Stimulated activated naive B cell treated with anti-CD40 and anti-IgM and Interleukin-4, amounts not matched to agents 10 μg/mL and 1 μg/mL and 100 μg/mL, for 72 hours (primary cell): ENCODE data around the gene KRTAP5-11.
"Not testable (repeated sequence)": the region's sequence is repeated elsewhere in the genome, so short reads cannot be mapped to it uniquely, and the experiment has no call there.

Experiments used
- ATAC-seq, 2 donors: fragments of 150-1000 bp; cut with Tn5 transposase; replicated peaks; 2 replicates each; pipeline ENCODE4 v1.10.0; 2021; ENCODE audit warnings: moderate library complexity in 1 of 2
- DNase-seq: peaks from one replicate; pipeline ENCODE4 v3.0.0; 2021
- H3K27ac Mint-ChIP-seq: one replicate; pipeline ENCODE4 v1.8.0; 2022; ENCODE audit warnings: mild to moderate bottlenecking, mixed read lengths
- H3K27me3 Mint-ChIP-seq, 2 donors: one replicate each; pipeline ENCODE4 v1.8.0; 2022; ENCODE audit warnings: mixed read lengths in 2 of 2
- H3K36me3 Mint-ChIP-seq, 2 donors: one replicate each; pipeline ENCODE4 v1.8.0; 2022; ENCODE audit warnings: mixed read lengths in 2 of 2, mild to moderate bottlenecking in 1 of 2
- H3K4me1 Mint-ChIP-seq, 2 donors: one replicate each; pipeline ENCODE4 v1.8.0; 2022; ENCODE audit warnings: mixed read lengths in 2 of 2, mild to moderate bottlenecking in 1 of 2
- H3K4me3 Mint-ChIP-seq, 2 donors: one replicate each; pipeline ENCODE4 v1.8.0; 2022; ENCODE audit warnings: mild to moderate bottlenecking in 2 of 2, mixed read lengths in 2 of 2, moderate library complexity in 1 of 2
- H3K9me3 Mint-ChIP-seq, 2 donors: one replicate each; pipeline ENCODE4 v1.8.0; 2022; ENCODE audit warnings: mixed read lengths in 2 of 2, mild to moderate bottlenecking in 1 of 2

KRTAP5-11 gene

GRCh38 chr11:71582309-71582895 is at the start of gene KRTAP5-11:
KRTAP5-11 (minus strand) TSS chr11:71582875; CDS start chr11:71582837, 38 bp downstream.
- DNase-seq: no peak
- no peak within 1 kb of the TSS for H3K4me3 Mint-ChIP-seq
- no peaks in the 10 kb centered on the region for H3K36me3 Mint-ChIP-seq
- peaks cover 40 to 49% of the 10 kb centered on the region in 2 donors for H3K27me3 Mint-ChIP-seq
- no peak within 1 kb of the TSS for H3K27ac Mint-ChIP-seq
- ATAC-seq: no peak
- H3K4me1 Mint-ChIP-seq: peaks cover 3 to 7% of the 10 kb centered on the region in 2 donors
- H3K9me3 Mint-ChIP-seq: no peaks in the 10 kb centered on the region

- not testable (repeated sequence) for H3K4me3 Mint-ChIP-seq, H3K9me3 Mint-ChIP-seq, H3K27ac Mint-ChIP-seq, ATAC-seq, DNase-seq, H3K4me1 Mint-ChIP-seq, H3K36me3 Mint-ChIP-seq
- peaks cover 24 to 25% of the 10 kb centered on the region in 2 donors for H3K27me3 Mint-ChIP-seq
Observed at GRCh38 chr11:71631551-71631950, 48.9 kb upstream of the KRTAP5-11 start.

GRCh38 chr11:71630071-71630470 is 47.4 kb upstream of the KRTAP5-11 start:
- not testable (repeated sequence) for H3K4me1 Mint-ChIP-seq, H3K9me3 Mint-ChIP-seq, DNase-seq, H3K27ac Mint-ChIP-seq, H3K36me3 Mint-ChIP-seq, ATAC-seq, H3K4me3 Mint-ChIP-seq
- H3K27me3 Mint-ChIP-seq: peaks cover 21 to 23% of the 10 kb centered on the region in 2 donors

- ATAC-seq, DNase-seq, H3K27ac Mint-ChIP-seq, H3K4me1 Mint-ChIP-seq, H3K4me3 Mint-ChIP-seq, H3K9me3 Mint-ChIP-seq, H3K36me3 Mint-ChIP-seq: not testable (repeated sequence)
- peaks cover 31 to 32% of the 10 kb centered on the region in 2 donors for H3K27me3 Mint-ChIP-seq
Observed at GRCh38 chr11:71628943-71629342, 46.3 kb upstream of the KRTAP5-11 start.

GRCh38 chr11:71623226-71623625 is 40.6 kb upstream of the KRTAP5-11 start:
- not testable (repeated sequence) for DNase-seq, ATAC-seq
- peaks cover 31 to 43% of the 10 kb centered on the region in 2 donors for H3K27me3 Mint-ChIP-seq

DNA sequence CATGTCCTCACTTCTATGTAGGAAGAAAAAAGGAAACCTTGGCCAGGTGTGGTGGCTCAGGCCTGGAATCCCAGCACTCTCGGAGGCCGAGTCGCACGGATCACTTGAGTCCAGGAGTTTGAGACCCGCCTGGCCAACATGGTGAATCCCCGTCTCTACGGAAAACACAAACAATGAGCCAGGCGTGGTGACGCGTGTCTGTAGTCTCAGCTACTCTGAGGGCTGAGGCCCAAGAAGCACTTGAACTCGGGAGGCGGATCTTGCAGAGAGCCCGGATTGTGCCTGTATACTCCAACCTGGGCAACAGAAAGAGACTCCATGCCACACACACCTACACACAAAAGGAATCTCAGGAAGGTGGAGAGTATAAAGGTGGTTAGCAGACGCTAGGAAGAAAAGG is 39.9 kb upstream of the KRTAP5-11 start:
- H3K36me3 Mint-ChIP-seq, H3K4me1 Mint-ChIP-seq, H3K9me3 Mint-ChIP-seq, H3K4me3 Mint-ChIP-seq, ATAC-seq, DNase-seq, H3K27ac Mint-ChIP-seq: not testable (repeated sequence)
- H3K27me3 Mint-ChIP-seq: peaks cover 31 to 41% of the 10 kb centered on the region in 2 donors

More at GRCh38 chr11:71623226-71623625, 40.6 kb upstream of the KRTAP5-11 start:
- H3K4me3 Mint-ChIP-seq, H3K9me3 Mint-ChIP-seq, H3K4me1 Mint-ChIP-seq, H3K27ac Mint-ChIP-seq, H3K36me3 Mint-ChIP-seq: not testable (repeated sequence)

DNA sequence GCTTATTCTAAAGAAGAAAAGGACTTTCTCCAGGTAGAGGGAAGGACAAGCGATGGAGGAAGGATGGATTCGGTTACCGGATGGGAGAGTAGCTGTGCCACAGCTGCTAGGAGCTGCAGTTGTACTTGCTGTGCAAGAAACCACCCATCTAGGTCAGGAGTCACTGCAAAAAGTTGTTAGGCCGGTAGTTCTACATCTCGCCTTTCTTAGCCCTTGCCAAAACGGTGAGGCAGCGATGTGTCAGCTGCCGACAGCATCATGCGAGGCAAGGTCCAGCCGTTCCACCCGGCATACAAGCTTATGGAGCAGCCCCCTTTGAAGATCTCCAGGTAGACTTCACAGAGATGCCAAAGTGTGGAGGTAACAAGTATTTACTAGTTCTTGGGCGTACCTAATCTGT is 32.3 kb upstream of the KRTAP5-11 start:
- H3K36me3 Mint-ChIP-seq, H3K9me3 Mint-ChIP-seq, H3K27ac Mint-ChIP-seq, H3K4me1 Mint-ChIP-seq, ATAC-seq, H3K4me3 Mint-ChIP-seq, DNase-seq: not testable (repeated sequence)
- H3K27me3 Mint-ChIP-seq: peaks cover 8 to 40% of the 10 kb centered on the region in 2 donors

DNA sequence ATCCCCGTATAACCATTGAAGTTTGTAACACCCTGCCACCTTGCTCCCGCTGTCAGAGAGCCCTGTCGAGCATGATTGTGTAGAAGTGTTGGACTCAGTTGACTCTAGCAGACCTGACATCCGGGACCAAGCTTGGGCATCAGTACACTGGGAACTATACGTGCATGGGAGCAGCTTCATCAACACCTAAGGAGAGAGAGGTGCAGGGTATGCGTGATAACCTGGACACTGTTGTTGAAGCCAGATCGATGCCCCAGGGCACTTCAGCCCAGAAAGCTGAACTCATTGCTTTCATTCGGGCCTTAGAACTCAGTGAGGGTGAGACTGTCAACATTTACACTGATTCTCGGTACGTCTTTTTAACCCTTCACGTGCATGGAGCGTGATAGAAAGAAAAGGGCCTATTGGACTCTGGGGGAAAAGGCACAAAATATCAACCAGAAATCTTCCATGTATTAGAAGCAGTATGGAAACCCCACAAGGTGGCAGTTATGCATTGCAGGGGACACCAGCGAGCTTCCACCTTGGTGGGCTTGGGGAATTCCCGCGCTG is 31.8 kb upstream of the KRTAP5-11 start:
- H3K27ac Mint-ChIP-seq: not testable (repeated sequence)

DNA sequence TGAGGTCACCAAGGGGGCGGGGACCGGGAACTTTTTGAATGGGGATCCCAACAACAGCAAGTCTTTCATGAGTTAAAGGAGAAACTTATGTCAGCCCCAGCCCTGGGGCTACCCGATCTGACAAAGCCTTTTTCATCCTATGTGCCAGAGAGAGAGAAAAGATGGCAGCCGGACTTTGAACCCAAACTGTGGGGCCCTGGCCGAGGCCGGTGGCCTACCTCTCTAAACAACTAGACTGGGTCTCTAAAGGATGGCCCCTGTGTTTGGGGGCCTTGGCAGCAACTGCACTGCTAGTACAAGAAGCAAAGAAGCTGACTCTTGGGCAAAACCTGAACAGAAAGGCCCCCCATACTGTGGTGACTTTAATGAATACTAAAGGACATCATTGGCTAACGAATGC is 31.3 kb upstream of the KRTAP5-11 start:
- not testable (repeated sequence) for H3K4me1 Mint-ChIP-seq, ATAC-seq, H3K4me3 Mint-ChIP-seq, H3K27ac Mint-ChIP-seq, H3K36me3 Mint-ChIP-seq, DNase-seq, H3K9me3 Mint-ChIP-seq
- peaks cover 14 to 49% of the 10 kb centered on the region in 2 donors for H3K27me3 Mint-ChIP-seq

More for the DNA sequence above, 31.8 kb upstream of the KRTAP5-11 start:
- DNase-seq, ATAC-seq, H3K4me1 Mint-ChIP-seq, H3K4me3 Mint-ChIP-seq, H3K36me3 Mint-ChIP-seq, H3K9me3 Mint-ChIP-seq: not testable (repeated sequence)
- H3K27me3 Mint-ChIP-seq: peaks cover 9 to 44% of the 10 kb centered on the region in 2 donors

DNA sequence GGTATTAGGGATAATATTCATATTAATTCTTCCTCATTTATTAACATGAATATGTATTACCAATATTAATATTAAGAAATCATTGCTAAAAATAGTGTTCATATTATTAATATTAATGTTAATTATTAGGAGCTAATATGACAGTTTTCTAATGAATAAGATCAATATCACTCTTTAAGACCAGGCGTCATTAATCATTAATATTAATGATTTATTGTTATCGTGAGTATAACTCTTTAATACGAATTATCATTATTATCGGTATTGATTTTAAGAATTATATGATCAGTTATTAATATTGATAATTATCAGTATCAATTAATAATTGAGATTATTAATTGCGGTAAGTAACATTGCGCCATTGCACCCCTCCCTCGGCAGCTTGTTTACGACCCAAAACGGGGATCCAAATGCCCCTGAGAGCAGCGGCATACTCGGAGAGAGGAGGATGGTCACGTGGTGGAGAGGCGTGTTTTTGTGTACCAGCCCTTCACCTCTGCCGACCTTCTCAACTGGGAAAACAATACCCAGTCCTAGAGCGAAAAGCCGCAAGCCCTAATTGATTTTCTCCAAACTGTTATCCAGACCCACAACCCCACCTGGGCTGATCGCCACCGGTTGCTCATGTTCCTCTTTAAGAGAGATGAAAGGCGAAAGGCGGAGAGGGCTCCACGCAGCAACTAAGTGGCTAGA is 28.7 kb upstream of the KRTAP5-11 start:
- DNase-seq, H3K9me3 Mint-ChIP-seq, H3K36me3 Mint-ChIP-seq, ATAC-seq, H3K27ac Mint-ChIP-seq, H3K4me3 Mint-ChIP-seq: not testable (repeated sequence)
- Mint-ChIP-seq H3K4me1 (peaks cover 6 to 14% of the 10 kb centered on the region in 2 donors), H3K27me3 (peaks cover 30 to 68% of the 10 kb centered on the region in 2 donors)

DNA sequence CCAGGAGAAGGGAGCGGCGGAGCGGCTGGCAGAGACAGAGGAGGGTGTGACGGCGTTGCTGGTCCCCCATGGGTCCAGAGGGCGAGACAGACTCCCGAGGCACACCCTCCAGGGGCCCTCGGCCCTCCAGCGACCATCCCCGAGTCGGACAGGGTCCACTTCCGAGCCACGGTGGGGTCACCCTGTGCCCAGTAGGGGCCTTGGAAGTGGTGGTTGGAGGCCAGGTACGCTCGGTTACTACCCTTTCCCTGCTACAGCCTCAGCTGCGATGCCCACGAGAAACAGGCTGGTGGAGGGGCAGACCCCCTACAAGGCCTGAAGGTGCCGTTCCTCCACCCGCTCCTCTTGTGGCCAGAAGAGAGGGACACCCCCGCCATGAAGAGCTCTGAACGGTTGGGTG is 25.6 kb upstream of the KRTAP5-11 start:
- not testable (repeated sequence) for H3K9me3 Mint-ChIP-seq, DNase-seq, H3K36me3 Mint-ChIP-seq, H3K27ac Mint-ChIP-seq, ATAC-seq, H3K4me3 Mint-ChIP-seq
- peaks cover 11 to 14% of the 10 kb centered on the region in 2 donors for H3K4me1 Mint-ChIP-seq
- H3K27me3 Mint-ChIP-seq: peaks cover 43 to 81% of the 10 kb centered on the region in 2 donors

GRCh38 chr11:71607520-71608216 is 25.0 kb upstream of the KRTAP5-11 start:
- Mint-ChIP-seq H3K4me3 (peak overlapping the region; percentile 69 to 80), H3K4me1 (peaks cover 11 to 14% of the 10 kb centered on the region in 2 donors), H3K27ac (peak overlapping the region; percentile 14), H3K27me3 (peaks cover 43 to 80% of the 10 kb centered on the region in 2 donors)
- not testable (repeated sequence) for H3K9me3 Mint-ChIP-seq, H3K36me3 Mint-ChIP-seq, DNase-seq, ATAC-seq

- H3K4me1 Mint-ChIP-seq: peaks cover 11 to 14% of the 10 kb centered on the region in 2 donors
- H3K9me3 Mint-ChIP-seq, H3K27ac Mint-ChIP-seq, DNase-seq, H3K36me3 Mint-ChIP-seq, ATAC-seq: not testable (repeated sequence)
- H3K27me3 Mint-ChIP-seq: peaks cover 48 to 79% of the 10 kb centered on the region in 2 donors
- peak overlapping the region in 1 of 2 donors; percentile 0 for H3K4me3 Mint-ChIP-seq
Observed at GRCh38 chr11:71606853-71607519, 24.3 kb upstream of the KRTAP5-11 start.
